Endothelial cell of umbilical vein (primary cell): ENCODE data around the gene MLNR.

Experiments used
- EZH2 ChIP-seq: IDR thresholded peaks from 2 replicates; pipeline ENCODE4 v1.6.1; 2012; ENCODE audit warnings: borderline replicate concordance, low read depth, mild to moderate bottlenecking, moderate library complexity, low read length, inconsistent platforms; ENCODE audit not compliant: severe bottlenecking
- POLR2A ChIP-seq: IDR thresholded peaks from 2 replicates; pipeline ENCODE4 v1.6.1; 2012; ENCODE audit warnings: low read depth, mild to moderate bottlenecking, control low read depth, low read length
- TF ChIP-seq, protein P1 (sequence below), 2 donors: IDR thresholded peaks; 1 replicate in 1 of 2; 2 replicates in 1 of 2; pipeline ENCODE4 v1.5.1; 2011; ENCODE audit warnings: low read length in 2 of 2, mild to moderate bottlenecking in 2 of 2, moderate library complexity in 2 of 2, control low read depth in 1 of 2, inconsistent platforms in 1 of 2, low read depth in 1 of 2; ENCODE audit not compliant: insufficient read depth in 1 of 2; ENCODE audit errors: extremely low read depth in 1 of 2

DNA sequence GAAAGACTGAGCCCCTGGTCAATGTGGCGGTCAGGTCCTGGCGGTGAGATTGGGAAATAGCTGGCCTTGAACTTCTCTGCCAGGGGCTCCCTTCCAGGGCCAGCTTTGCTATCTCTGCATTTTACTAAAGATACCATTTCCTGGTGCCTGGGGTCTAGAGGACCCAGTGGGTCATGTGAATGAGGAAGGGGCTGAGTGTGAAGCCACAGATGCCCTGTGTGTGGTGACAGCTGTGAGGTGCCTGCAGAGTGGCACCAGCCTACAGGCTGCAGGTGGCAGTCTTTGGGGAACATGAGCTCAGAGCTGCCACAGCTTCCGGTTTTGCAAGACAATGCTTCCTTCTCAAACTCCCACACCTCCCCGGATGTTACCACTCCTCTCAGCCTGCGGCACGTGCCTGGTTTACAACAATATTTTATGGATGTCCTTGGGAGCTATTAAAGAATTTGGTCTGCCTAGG is 5.2 kb upstream of the MLNR start:
- TF ChIP-seq, protein P1, sequence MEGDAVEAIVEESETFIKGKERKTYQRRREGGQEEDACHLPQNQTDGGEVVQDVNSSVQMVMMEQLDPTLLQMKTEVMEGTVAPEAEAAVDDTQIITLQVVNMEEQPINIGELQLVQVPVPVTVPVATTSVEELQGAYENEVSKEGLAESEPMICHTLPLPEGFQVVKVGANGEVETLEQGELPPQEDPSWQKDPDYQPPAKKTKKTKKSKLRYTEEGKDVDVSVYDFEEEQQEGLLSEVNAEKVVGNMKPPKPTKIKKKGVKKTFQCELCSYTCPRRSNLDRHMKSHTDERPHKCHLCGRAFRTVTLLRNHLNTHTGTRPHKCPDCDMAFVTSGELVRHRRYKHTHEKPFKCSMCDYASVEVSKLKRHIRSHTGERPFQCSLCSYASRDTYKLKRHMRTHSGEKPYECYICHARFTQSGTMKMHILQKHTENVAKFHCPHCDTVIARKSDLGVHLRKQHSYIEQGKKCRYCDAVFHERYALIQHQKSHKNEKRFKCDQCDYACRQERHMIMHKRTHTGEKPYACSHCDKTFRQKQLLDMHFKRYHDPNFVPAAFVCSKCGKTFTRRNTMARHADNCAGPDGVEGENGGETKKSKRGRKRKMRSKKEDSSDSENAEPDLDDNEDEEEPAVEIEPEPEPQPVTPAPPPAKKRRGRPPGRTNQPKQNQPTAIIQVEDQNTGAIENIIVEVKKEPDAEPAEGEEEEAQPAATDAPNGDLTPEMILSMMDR (IDR thresholded peaks at IDR 0.05; ENCODE audit: extremely low read depth in 1 of 2, insufficient read depth in 1 of 2, low read depth in 1 of 2, low read length in 2 of 2) = no peak
- TF ChIP-seq EZH2 (no peak), POLR2A (no peak)
